HG03460 (cell line): Measurements from ENCODE around the gene PDXDC1.
"Not testable (repeated sequence)": the region's sequence is repeated elsewhere in the genome, so short reads cannot be mapped to it uniquely, and the experiment has no call there.

Experiments
- ATAC-seq: cut with Tn5 transposase; IDR thresholded peaks from one replicate; pipeline ENCODE4 v1.9.1; 2021; ENCODE audit not compliant: unreplicated experiment

PDXDC1 gene

GRCh38 chr16:15034266-15035162 lies 59.7 kb downstream of the PDXDC1 start:
- no peak for ATAC-seq

GRCh38 chr16:15035163-15035729 lies 60.4 kb downstream of the PDXDC1 start:
- no peak for ATAC-seq

DNA sequence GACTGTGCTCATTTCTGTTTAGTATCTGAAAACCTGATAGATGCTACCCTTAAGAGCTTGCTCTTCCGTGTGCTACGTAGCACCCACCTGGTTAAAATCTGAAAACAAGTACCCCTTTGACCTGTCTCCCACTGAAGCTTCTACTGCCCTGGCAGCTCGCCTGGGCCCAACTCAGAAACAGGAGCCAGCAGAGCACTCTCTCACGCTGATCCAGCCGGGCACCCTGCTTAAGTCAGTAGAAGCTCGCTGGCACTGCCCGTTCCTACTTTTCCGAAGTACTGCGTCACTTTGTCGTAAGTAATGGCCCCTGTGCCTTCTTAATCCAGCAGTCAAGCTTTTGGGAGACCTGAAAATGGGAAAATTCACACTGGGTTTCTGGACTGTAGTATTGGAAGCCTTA lies 62.2 kb downstream of the PDXDC1 start:
- ATAC-seq, result no peak

GRCh38 chr16:15037745-15038144 lies 62.9 kb downstream of the PDXDC1 start:
- no peak for ATAC-seq

- no peak for ATAC-seq
Measured at GRCh38 chr16:15038689-15039088, 63.9 kb downstream of the PDXDC1 start.

DNA sequence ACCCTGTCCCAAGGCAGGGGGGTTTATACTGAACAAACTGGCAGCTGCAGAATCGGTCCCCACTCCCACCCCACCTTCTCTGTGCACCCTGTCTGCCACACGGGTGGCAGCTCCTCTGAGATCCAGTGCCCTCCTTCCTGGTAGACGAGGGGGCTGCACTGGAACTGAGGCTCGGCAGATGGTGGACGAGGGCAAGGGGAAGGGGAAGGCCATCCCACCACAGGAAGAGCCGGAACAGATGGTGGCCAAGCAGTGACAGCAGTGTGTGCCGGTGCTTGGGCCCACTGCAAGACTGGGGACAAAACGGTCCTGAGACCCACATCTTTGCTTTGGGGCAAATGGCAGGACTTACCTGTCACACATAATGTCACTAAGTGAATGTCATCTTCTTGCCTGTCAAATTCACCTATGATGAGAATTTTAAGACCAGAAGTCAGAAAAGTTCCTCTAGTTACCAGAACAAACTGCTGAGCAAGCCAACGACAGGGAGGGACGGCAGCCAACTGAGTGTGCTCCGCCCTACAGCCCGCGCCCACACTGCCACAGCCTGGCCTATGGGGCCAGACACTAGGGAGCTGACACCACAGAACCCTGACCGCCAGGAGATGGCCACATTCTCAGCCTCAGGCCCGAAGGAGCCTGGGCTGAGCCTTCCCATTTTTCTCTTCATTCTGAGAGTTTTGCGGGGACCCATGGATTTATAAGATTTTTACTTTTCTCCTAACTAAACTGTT lies 66.6 kb downstream of the PDXDC1 start:
- no peak for ATAC-seq

DNA sequence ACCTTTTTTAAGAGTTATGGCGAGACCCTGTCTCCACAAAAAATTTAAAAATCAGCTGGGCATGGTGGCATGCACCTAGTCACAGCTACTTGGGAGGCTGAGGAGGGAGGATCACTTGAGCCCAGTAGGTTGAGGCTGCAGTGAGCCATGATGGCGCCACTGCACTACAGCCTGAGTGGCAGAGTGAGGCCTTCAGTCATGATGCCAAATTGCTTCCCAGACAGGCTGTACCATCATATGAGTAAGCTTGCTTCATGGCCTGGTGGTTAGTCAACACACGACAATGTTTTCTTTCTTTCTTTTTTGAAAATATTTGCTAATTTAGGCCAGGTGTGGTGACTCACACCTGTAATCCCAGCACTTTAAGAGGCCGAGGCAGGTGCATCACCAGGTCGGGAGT lies 68.5 kb downstream of the PDXDC1 start:
- ATAC-seq, result no peak

- no peak for ATAC-seq
Measured at GRCh38 chr16:15044286-15044685, 69.5 kb downstream of the PDXDC1 start.

DNA sequence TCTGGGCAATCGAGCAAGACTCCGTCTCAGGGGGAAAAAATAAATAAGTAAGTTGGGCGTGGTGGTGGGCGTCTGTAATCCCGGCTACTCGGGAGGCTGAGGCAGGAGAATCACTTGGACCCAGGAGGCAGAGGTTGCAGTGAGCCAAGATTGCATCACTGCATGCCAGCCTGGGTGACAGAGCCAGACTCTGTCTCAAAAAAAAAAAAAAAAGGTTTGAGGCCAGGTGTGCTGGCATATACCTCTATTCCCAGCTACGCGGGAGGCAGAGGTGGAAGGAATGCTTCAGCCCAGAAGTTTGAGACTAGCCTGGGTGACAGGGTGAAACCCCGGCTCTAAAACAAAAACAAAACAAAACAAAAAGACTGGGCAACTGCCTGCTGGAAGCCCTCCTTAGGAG lies 70.4 kb downstream of the PDXDC1 start:
- not testable (repeated sequence) for ATAC-seq

- no peak for ATAC-seq
Measured at GRCh38 chr16:15046692-15047376, 72.0 kb downstream of the PDXDC1 start.

GRCh38 chr16:15049581-15050180 lies 74.9 kb downstream of the PDXDC1 start:
- ATAC-seq, result no peak

- not testable (repeated sequence) for ATAC-seq
Measured at GRCh38 chr16:15050440-15050839, 75.6 kb downstream of the PDXDC1 start.

GRCh38 chr16:15051387-15051951 lies 76.6 kb downstream of the PDXDC1 start:
- no peak for ATAC-seq

DNA sequence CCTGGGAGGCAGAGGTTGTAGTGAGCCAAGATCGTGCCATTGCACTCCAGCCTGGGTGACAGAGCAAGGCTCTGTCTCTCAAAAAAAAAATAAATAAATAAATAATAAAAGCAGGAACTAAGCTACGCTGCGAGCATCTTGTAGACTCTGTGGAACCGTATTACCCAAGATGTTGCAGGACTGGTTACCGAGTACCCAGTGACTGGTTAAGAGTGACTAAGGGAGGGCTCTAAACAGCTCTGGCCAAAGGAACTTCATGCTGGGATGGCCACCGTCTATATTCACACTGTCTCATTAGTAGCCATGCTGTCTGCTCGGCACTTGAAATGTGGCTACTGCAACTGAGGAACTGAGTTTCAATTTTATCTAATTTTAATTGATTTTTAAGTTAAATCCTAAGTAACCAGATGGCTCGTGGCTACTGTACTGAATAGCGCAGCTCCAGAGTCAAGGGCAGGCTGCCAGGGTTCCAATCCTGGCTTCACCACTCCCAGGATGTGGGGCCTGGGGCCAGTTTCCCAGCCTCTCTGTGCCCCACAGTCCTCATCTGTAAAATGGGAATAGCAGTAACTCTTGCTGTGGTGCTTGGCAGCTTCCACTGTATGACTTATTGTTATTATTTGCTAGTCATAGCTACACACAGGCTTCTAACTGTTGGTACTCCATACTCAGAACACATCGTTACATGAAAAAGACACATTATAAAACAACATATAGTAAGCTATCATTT lies 78.1 kb downstream of the PDXDC1 start:
- ATAC-seq, result no peak

GRCh38 chr16:15053904-15054303 lies 79.1 kb downstream of the PDXDC1 start:
- no peak for ATAC-seq

DNA sequence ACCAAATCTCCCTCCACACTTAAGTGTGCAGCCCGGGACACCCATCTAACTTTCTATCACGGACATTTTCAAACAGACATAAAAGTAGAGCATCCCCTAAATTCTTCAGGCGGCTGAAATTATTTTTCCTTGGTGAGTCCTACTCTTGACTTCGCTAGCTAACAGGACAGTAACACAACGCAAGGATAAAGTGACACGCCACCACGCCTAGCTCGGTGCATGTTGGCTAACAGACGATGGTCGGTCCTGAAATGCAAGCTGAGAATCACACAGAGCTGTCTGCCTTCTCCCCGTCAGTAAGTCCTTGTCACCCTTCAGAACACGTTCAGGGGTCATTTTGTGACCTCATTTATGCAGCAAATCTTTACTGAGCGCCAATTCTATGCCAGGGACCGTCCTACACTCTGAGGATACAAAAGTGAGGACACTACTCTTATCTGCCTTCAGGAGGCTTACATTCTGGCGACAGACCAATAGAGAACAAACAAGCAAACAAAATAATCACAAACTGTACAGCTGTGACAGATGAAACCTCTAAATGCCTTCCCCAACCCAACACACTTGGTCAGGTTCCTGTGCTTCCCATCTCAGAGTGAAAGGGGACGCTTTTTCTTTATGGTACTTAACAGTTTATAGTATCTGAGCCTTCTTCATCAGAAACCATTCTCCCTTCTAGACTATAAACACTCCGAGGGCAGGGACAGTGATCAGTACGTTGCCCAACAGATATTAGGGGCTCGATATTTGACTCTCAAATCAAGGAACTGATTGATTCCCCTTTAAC lies 79.7 kb downstream of the PDXDC1 start:
- no peak for ATAC-seq

DNA sequence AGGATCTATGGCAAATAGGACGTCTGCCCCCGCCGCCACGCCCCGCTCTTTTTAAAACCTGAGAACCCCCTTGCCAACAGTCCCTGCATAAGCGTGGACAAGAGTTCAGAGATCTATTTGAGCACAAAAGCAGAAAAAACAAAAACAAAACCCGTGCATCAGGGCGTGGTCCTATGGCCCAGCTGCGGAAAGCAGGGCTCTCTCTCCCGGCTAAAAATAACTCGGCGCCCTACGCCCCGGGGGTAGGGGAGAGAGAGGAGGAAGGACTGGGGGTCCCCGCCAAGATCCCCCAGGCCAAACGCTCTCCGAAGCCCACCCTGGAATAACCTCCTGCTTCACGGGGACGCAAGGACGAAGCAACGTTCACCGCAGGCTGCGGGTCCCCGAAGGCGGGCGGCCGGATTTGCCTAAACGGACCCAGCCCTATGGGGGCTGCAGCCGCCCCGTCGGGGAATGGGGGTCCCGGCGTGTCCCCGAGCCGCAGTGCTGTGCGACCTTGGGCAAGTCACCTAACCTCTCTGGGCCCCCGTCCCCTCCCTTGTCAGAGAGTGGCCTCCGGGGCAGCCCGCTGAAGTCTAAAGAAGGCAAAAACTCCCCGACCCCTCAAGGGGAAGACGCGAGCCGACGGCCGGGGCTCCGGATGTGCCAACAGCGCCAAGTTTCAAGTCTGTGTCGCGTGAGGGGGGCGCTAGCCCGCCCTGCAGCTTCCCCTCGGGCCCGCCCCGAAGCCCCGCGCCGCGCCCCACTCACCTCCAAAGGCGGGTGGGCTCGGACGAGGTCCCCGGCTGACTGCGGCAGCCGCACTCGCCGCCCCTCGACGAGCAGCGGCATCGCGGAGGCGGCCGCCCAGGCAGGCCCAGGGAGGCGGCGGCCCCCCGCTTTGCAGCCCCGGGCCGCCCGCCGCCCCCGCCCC lies 80.6 kb downstream of the PDXDC1 start:
- peak; percentile 54 for ATAC-seq
